ENCODE data around the gene MERTK. TPM values are rescaled to one million over a fixed set of nuclear protein-coding genes. Genes with fewer than 3 reads are reported as not detected.
A peak's percentile ranks its signal among the peaks of the same experiment; 100 is the strongest.

MERTK gene
- total and polyA plus RNA-seq, 7 donors, result 0.73 to 4.2 (median 1.6) TPM

- Histone ChIP-seq H3K36me3 (ENCODE audit: insufficient read depth in 1 of 2, low read depth in 1 of 2) (peaks cover 0 to 4% of the 10 kb centered on the region in 2 donors), H3K27ac (peak overlapping the region; percentile 71), H3K9me3 (no peaks in the 10 kb centered on the region), H3K27me3 (ENCODE audit: insufficient read depth in 3 of 3, low read length in 2 of 3) (no peaks in the 10 kb centered on the region), H3K4me1 (peaks cover 16% of the 10 kb centered on the region), H3K4me3 (peak overlapping the region; percentile 0)
- WGBS, 3 donors, result 86 to 95% (median 88%) methylated on average over 4 of the region's 4 CpGs
- ATAC-seq, result no peak
- no peak for DNase-seq
- intact Hi-C loops (cut with DNase I), result no loop called here
- TF ChIP-seq CTCF (IDR thresholded peaks at IDR 0.05), result no peak
Observed at GRCh38 chr2:111973701-111974100, 75.3 kb downstream of the MERTK start.

GRCh38 chr2:111975053-111975552, 76.7 kb downstream of the MERTK start:
- H3K27ac ChIP-seq, result no peak overlapping the region
- intact Hi-C loops (cut with DNase I), result no loop called here
- H3K4me3 ChIP-seq, result no peak overlapping the region
- no peaks in the 10 kb centered on the region for H3K9me3 ChIP-seq
- H3K36me3 ChIP-seq (ENCODE audit: insufficient read depth in 1 of 2, low read depth in 1 of 2), result no peaks in the 10 kb centered on the region
- peak in 2 of 4 donors; percentile 42 to 75 for ATAC-seq
- no peak for DNase-seq
- peaks cover 16% of the 10 kb centered on the region for H3K4me1 ChIP-seq
- TF ChIP-seq CTCF (IDR thresholded peaks at IDR 0.05), result no peak
- H3K27me3 ChIP-seq (ENCODE audit: insufficient read depth in 3 of 3, low read length in 2 of 3), result no peaks in the 10 kb centered on the region
- 42 to 46% (median 42%) methylated on average over 11 of the region's 11 CpGs for whole genome bisulfite sequencing, 3 donors

- ATAC-seq (no peak), DNase-seq (no peak)
- TF ChIP-seq CTCF (IDR thresholded peaks at IDR 0.05), result no peak
- Histone ChIP-seq H3K9me3 (no peaks in the 10 kb centered on the region), H3K27me3 (ENCODE audit: insufficient read depth in 3 of 3, low read length in 2 of 3) (no peaks in the 10 kb centered on the region), H3K27ac (no peak overlapping the region), H3K36me3 (ENCODE audit: insufficient read depth in 1 of 2, low read depth in 1 of 2) (no peaks in the 10 kb centered on the region), H3K4me1 (peaks cover 16% of the 10 kb centered on the region), H3K4me3 (no peak overlapping the region)
- 67 to 80% (median 74%) methylated on average over 6 of the region's 6 CpGs for WGBS, 3 donors
- intact Hi-C loops (cut with DNase I), result no loop called here
Observed at GRCh38 chr2:111975819-111976218, 77.4 kb downstream of the MERTK start.

- DNase-seq (no peak), ATAC-seq (no peak)
- H3K4me3 ChIP-seq, result no peak overlapping the region
- no peak overlapping the region for H3K27ac ChIP-seq
- peaks cover 16% of the 10 kb centered on the region for H3K4me1 ChIP-seq
- WGBS, 3 donors, result 97 to 98% (median 97%) methylated on average over 1 of the region's 1 CpG
- intact Hi-C loops (cut with DNase I), result no loop called here
- no peaks in the 10 kb centered on the region for H3K36me3 ChIP-seq (ENCODE audit: insufficient read depth in 1 of 2, low read depth in 1 of 2)
- no peak for TF ChIP-seq CTCF (IDR thresholded peaks at IDR 0.05)
- H3K9me3 ChIP-seq, result no peaks in the 10 kb centered on the region
- no peaks in the 10 kb centered on the region for H3K27me3 ChIP-seq (ENCODE audit: insufficient read depth in 3 of 3, low read length in 2 of 3)
Observed at GRCh38 chr2:111977240-111977639, 78.8 kb downstream of the MERTK start.

Data from psoas muscle (tissue), 8 donors.